Erythroblast (primary cell): ENCODE results near the gene RCAN1.

Experiments
- GATA1 ChIP-seq: IDR thresholded peaks from 2 replicates; pipeline ENCODE4 v1.6.1; 2011; ENCODE audit warnings: low read depth, mild to moderate bottlenecking, control low read depth, low read length, moderate library complexity
- POLR2A ChIP-seq: IDR thresholded peaks from 2 replicates; pipeline ENCODE4 v1.6.1; 2011; ENCODE audit warnings: mild to moderate bottlenecking, low read length

DNA sequence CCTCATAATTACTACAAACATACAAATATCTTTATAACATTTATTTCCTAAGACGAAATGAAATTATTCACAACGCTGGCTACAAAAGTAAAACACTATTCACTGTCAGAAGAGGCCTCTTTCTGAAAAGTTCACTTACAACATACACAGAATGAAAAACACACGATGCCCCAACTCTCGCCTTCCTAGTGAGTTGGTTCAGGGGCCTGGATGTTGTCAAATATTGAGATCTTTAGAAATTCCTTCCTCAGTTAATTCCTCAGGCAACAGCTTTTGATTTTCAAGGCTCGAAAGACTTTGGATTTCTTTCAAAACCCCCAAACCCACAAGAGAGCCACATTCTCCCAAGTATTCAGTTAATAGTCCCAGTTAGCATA is 88.7 kb downstream of the RCAN1 start:
- no peak for TF ChIP-seq POLR2A
- no peak for TF ChIP-seq GATA1
